GM23338 (cell line): ENCODE data around the gene OTULINL. TPM values are rescaled to one million over a fixed set of nuclear protein-coding genes. Genes with fewer than 3 reads are reported as not detected.

Experiments
- ATAC-seq: fragments of 200-7000 bp; cut with Tn5 transposase; 3 replicates; pipeline ENCODE4 v1.9.1; 2020
- DNase-seq: peaks from one replicate; pipeline ENCODE4 v3.0.0-alpha.2; 2015; ENCODE audit warnings: low spot score
- H2AFZ ChIP-seq: fragments of 200-600 bp; sonication (generic); 2 replicates; pipeline ENCODE4 v1.8.0; 2016; ENCODE audit warnings: antibody characterized with exemption, mild to moderate bottlenecking, moderate library complexity
- H3F3A ChIP-seq: fragments of 200-600 bp; sonication (generic); replicated peaks from 2 replicates; pipeline ENCODE4 v1.8.0; 2017; ENCODE audit warnings: antibody characterized with exemption, mixed run types, low read depth
- H3K27ac ChIP-seq: fragments of 200-600 bp; sonication (generic); 2 replicates; pipeline ENCODE4 v1.6.1; 2016; ENCODE audit warnings: low read depth
- H3K27me3 ChIP-seq: fragments of 200-600 bp; sonication (generic); 2 replicates; pipeline ENCODE4 v1.8.0; 2016; ENCODE audit warnings: mild to moderate bottlenecking, mixed run types, moderate library complexity; ENCODE audit not compliant: insufficient read depth
- H3K36me3 ChIP-seq: fragments of 200-600 bp; sonication (generic); 2 replicates; pipeline ENCODE4 v1.8.0; 2016; ENCODE audit warnings: mild to moderate bottlenecking; ENCODE audit not compliant: insufficient read depth
- H3K4me1 ChIP-seq: fragments of 200-600 bp; sonication (generic); 2 replicates; pipeline ENCODE4 v1.8.0; 2016; ENCODE audit warnings: mild to moderate bottlenecking, moderate library complexity; ENCODE audit not compliant: insufficient read depth
- H3K4me2 ChIP-seq: fragments of 200-600 bp; sonication (generic); 2 replicates; pipeline ENCODE4 v1.7.1; 2017; ENCODE audit warnings: mixed run types
- H3K4me3 ChIP-seq: fragments of 200-600 bp; sonication (generic); 2 replicates; pipeline ENCODE4 v1.6.1; 2016; ENCODE audit warnings: mixed run types
- H3K79me2 ChIP-seq: fragments of 200-600 bp; sonication (generic); replicated peaks from 2 replicates; pipeline ENCODE4 v1.8.0; 2017; ENCODE audit warnings: mild to moderate bottlenecking; ENCODE audit not compliant: insufficient read depth
- H3K9me2 ChIP-seq: fragments of 200-600 bp; sonication (generic); 2 replicates; pipeline ENCODE4 v1.8.0; 2017; ENCODE audit not compliant: insufficient read depth
- H4K20me1 ChIP-seq: fragments of 200-600 bp; sonication (generic); replicated peaks from 2 replicates; pipeline ENCODE4 v1.8.0; 2017; ENCODE audit warnings: mild to moderate bottlenecking; ENCODE audit not compliant: insufficient read depth
- H3K27ac Mint-ChIP-seq: 2 replicates; pipeline ENCODE4 v1.8.0; 2020; ENCODE audit warnings: inconsistent platforms, mild to moderate bottlenecking, moderate library complexity, mixed read lengths
- H3K27me3 Mint-ChIP-seq: 3 replicates; pipeline ENCODE4 v1.8.0; 2022; ENCODE audit warnings: low read depth, mild to moderate bottlenecking, moderate library complexity, mixed read lengths, inconsistent platforms; ENCODE audit not compliant: insufficient read depth, poor library complexity
- H3K36me3 Mint-ChIP-seq: 3 replicates; pipeline ENCODE4 v1.8.0; 2021; ENCODE audit warnings: low read depth, mild to moderate bottlenecking, inconsistent platforms, moderate library complexity, mixed read lengths
- H3K4me1 Mint-ChIP-seq: 3 replicates; pipeline ENCODE4 v1.8.0; 2020; ENCODE audit warnings: mild to moderate bottlenecking, inconsistent platforms, mixed read lengths
- H3K4me3 Mint-ChIP-seq: 3 replicates; pipeline ENCODE4 v1.8.0; 2021; ENCODE audit warnings: moderate library complexity, mild to moderate bottlenecking, inconsistent platforms, mixed read lengths
- H3K9me3 Mint-ChIP-seq: 3 replicates; pipeline ENCODE4 v1.8.0; 2020; ENCODE audit warnings: moderate library complexity, mild to moderate bottlenecking, inconsistent platforms, mixed read lengths
- CREB1 ChIP-seq: fragments of 250-450 bp; sonication (Bioruptor Pico); IDR thresholded peaks from 2 replicates; pipeline ENCODE4 v1.5.0; 2020; ENCODE audit warnings: low read depth, mild to moderate bottlenecking, moderate library complexity
- EZH2phosphoT487 ChIP-seq: fragments of 200-600 bp; sonication (generic); IDR thresholded peaks from one replicate; pipeline ENCODE4 v1.8.1; 2018; ENCODE audit warnings: antibody characterized with exemption; ENCODE audit not compliant: unreplicated experiment
- JUNB ChIP-seq: IDR thresholded peaks from one replicate; pipeline ENCODE4 v1.6.1; 2016; ENCODE audit warnings: antibody characterized with exemption; ENCODE audit not compliant: unreplicated experiment
- NANOG ChIP-seq: IDR thresholded peaks from 2 replicates; pipeline ENCODE4 v1.6.1; 2016; ENCODE audit warnings: antibody characterized with exemption, borderline replicate concordance
- POLR2AphosphoS5 ChIP-seq: IDR thresholded peaks from 2 replicates; pipeline ENCODE4 v1.6.1; 2016; ENCODE audit warnings: antibody characterized with exemption, low read depth
- REST ChIP-seq: IDR thresholded peaks from one replicate; pipeline ENCODE4 v1.6.1; 2018; ENCODE audit warnings: antibody characterized with exemption; ENCODE audit not compliant: unreplicated experiment
- ZNF114 ChIP-seq: fragments of 250-450 bp; sonication (Bioruptor Pico); IDR thresholded peaks from 2 replicates; pipeline ENCODE4 v1.5.0; 2020; ENCODE audit warnings: mild to moderate bottlenecking, moderate library complexity
- ZNF462 ChIP-seq: fragments of 250-450 bp; sonication (Bioruptor Pico); IDR thresholded peaks from 2 replicates; pipeline ENCODE4 v1.5.0; 2020; ENCODE audit warnings: mild to moderate bottlenecking, moderate library complexity
- polyA plus RNA-seq: library from polyadenylated mRNA; unstranded; fragments of >200 nt; fragmentation: Nextera tagmentation; extraction: Ambion mirVana; gene quantifications from 2 replicates; pipeline ENCODE4 v1.2.1, GENCODE V29; 2016
- total RNA-seq: library from RNA; depleted of rRNA; stranded (reverse); fragments of >200 nt; shearing (Covaris generic); gene quantifications from 2 replicates; pipeline ENCODE4 v1.2.3, GENCODE V29; 2014
- TF ChIP-seq, protein P1 (sequence below), 2 experiments: fragments of 200-600 bp in 1 of 2; sonication (generic) in 1 of 2; conservative IDR thresholded peaks; 2 replicates each; pipeline versions ENCODE4 v1.5.1 to v1.6.1; 2016 to 2017; ENCODE audit warnings: antibody characterized with exemption in 2 of 2, low read depth in 2 of 2, mild to moderate bottlenecking in 2 of 2, moderate library complexity in 1 of 2

Gene OTULINL
- total and polyA plus RNA-seq, 2 experiments from 2014 or later: 6.3 to 7.6 TPM

DNA sequence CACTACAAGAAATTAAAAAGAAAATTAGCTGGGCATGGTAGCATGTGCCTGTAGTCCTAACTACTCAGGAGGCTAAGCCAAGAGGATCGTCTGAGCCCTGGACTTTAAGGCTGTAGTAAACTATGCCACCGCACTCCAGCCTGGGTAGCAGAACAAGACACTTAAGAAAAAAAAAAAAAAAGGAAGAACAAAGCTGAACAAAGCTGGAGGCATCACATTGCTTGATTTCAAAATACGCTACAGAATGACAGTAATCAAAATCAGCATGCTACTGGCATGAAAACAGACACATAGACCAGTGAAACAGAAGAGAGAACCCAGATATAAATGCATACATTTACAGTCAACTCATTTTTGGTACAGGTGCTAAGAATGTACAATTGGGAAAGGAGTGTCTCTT, 68.5 kb downstream of the OTULINL start:
- Histone ChIP-seq H3K4me1 (no peaks in the 10 kb centered on the region; the same call in 1 of the 2 replicates), H3K9me2 (no peaks in the 10 kb centered on the region), H3K79me2 (no peaks in the 10 kb centered on the region), H3F3A (no peaks in the 10 kb centered on the region), H2AFZ (no peak overlapping the region), H4K20me1 (no peaks in the 10 kb centered on the region), H3K36me3 (no peaks in the 10 kb centered on the region), H3K27me3 (no peaks in the 10 kb centered on the region), H3K4me2 (no peak overlapping the region), H3K27ac (no peak overlapping the region), H3K4me3 (no peak overlapping the region)
- Mint-ChIP-seq H3K4me3 (no peak overlapping the region), H3K36me3 (no peaks in the 10 kb centered on the region), H3K27me3 (no peaks in the 10 kb centered on the region), H3K27ac (no peak overlapping the region), H3K4me1 (peaks cover 5% of the 10 kb centered on the region; the same call in 2 of the 3 replicates), H3K9me3 (no peaks in the 10 kb centered on the region)
- TF ChIP-seq ZNF114 (CRISPR knock-in tag) (no peak), EZH2phosphoT487 (no peak), CREB1 (no peak), JUNB (no peak), ZNF462 (CRISPR knock-in tag) (no peak), POLR2AphosphoS5 (no peak), REST (no peak), NANOG (no peak)
- TF ChIP-seq, protein P1, sequence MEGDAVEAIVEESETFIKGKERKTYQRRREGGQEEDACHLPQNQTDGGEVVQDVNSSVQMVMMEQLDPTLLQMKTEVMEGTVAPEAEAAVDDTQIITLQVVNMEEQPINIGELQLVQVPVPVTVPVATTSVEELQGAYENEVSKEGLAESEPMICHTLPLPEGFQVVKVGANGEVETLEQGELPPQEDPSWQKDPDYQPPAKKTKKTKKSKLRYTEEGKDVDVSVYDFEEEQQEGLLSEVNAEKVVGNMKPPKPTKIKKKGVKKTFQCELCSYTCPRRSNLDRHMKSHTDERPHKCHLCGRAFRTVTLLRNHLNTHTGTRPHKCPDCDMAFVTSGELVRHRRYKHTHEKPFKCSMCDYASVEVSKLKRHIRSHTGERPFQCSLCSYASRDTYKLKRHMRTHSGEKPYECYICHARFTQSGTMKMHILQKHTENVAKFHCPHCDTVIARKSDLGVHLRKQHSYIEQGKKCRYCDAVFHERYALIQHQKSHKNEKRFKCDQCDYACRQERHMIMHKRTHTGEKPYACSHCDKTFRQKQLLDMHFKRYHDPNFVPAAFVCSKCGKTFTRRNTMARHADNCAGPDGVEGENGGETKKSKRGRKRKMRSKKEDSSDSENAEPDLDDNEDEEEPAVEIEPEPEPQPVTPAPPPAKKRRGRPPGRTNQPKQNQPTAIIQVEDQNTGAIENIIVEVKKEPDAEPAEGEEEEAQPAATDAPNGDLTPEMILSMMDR (conservative IDR thresholded peaks at IDR 0.05; ENCODE audit: low read depth in 2 of 2): no peak
- ATAC-seq: no peak
- no peak for DNase-seq
